GM18870 (cell line): Measurements from ENCODE around the gene NKAIN2.
"Not testable (repeated sequence)": the region's sequence is repeated elsewhere in the genome, so short reads cannot be mapped to it uniquely, and the experiment has no call there.

Experiments
- ATAC-seq: cut with Tn5 transposase; IDR thresholded peaks from one replicate; pipeline ENCODE4 v1.9.1; 2021; ENCODE audit warnings: moderate library complexity; ENCODE audit not compliant: unreplicated experiment

Gene NKAIN2

GRCh38 chr6:124297507-124297906 is 493.8 kb downstream of the NKAIN2 start:
- no peak for ATAC-seq

GRCh38 chr6:124298730-124299129 is 495.1 kb downstream of the NKAIN2 start:
- no peak for ATAC-seq

GRCh38 chr6:124300907-124301306 is 497.2 kb downstream of the NKAIN2 start:
- not testable (repeated sequence) for ATAC-seq

GRCh38 chr6:124303971-124304370 is 500.3 kb downstream of the NKAIN2 start:
- ATAC-seq = no peak

GRCh38 chr6:124310139-124310538 is 506.5 kb downstream of the NKAIN2 start:
- ATAC-seq = no peak

- no peak for ATAC-seq
Measured at GRCh38 chr6:124319410-124319809, 515.7 kb downstream of the NKAIN2 start.

GRCh38 chr6:124324237-124324636 is 520.6 kb downstream of the NKAIN2 start:
- no peak for ATAC-seq

GRCh38 chr6:124330197-124330596 is 526.5 kb downstream of the NKAIN2 start:
- ATAC-seq = no peak

- no peak for ATAC-seq
Measured at GRCh38 chr6:124334359-124334758, 530.7 kb downstream of the NKAIN2 start.

- no peak for ATAC-seq
Measured at GRCh38 chr6:124339610-124340334, 536.1 kb downstream of the NKAIN2 start.

- not testable (repeated sequence) for ATAC-seq
Measured at GRCh38 chr6:124348339-124348738, 544.7 kb downstream of the NKAIN2 start.

GRCh38 chr6:124355146-124355545 is 551.5 kb downstream of the NKAIN2 start:
- no peak for ATAC-seq

- no peak for ATAC-seq
Measured at GRCh38 chr6:124356276-124356810, 552.7 kb downstream of the NKAIN2 start.

GRCh38 chr6:124356811-124357210 is 553.1 kb downstream of the NKAIN2 start:
- ATAC-seq = no peak

- no peak for ATAC-seq
Measured at GRCh38 chr6:124368131-124368530, 564.5 kb downstream of the NKAIN2 start.

GRCh38 chr6:124371974-124372475 is 568.4 kb downstream of the NKAIN2 start:
- no peak for ATAC-seq

GRCh38 chr6:124373386-124373785 is 569.7 kb downstream of the NKAIN2 start:
- no peak for ATAC-seq

- ATAC-seq = no peak
Measured at GRCh38 chr6:124389127-124389526, 585.5 kb downstream of the NKAIN2 start.

- no peak for ATAC-seq
Measured at GRCh38 chr6:124393536-124393935, 589.9 kb downstream of the NKAIN2 start.

GRCh38 chr6:124396361-124396760 is 592.7 kb downstream of the NKAIN2 start:
- ATAC-seq = no peak

GRCh38 chr6:124400261-124400999 is 596.8 kb downstream of the NKAIN2 start:
- no peak for ATAC-seq

- not testable (repeated sequence) for ATAC-seq
Measured at GRCh38 chr6:124410425-124410824, 606.8 kb downstream of the NKAIN2 start.
